Measurements from ENCODE around the gene DHRSX. TPM values are rescaled to one million over a fixed set of nuclear protein-coding genes. Genes with fewer than 3 reads are reported as not detected.

The DHRSX gene
- total and polyA plus RNA-seq, 2 of the 8 experiments (the other 6 are each of a cell fraction or from before 2014, with no cell fraction given) = 35.1 to 43.4 TPM

DNA sequence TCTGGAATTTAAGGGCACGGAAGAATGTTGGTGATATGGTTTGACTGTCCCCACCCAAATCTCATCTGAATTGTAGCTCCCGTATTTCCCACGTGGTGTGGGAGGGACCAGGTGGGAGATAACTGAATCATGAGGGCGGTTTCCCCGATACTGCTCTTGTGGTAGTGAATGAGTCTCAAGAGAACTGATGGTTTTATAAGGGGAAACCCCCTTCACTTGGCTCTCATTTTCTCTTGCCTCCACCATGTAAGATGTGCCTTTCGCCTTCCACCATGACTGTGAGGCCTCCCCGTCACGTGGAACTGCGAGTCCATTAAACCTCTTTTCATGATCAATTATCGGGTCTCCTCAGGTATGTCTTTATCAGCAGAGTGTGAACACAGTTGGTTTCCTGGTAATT, 25.6 kb upstream of the DHRSX start:
- FAIRE-seq = no peak
- H2BK15ac ChIP-seq (ENCODE audit: low read length) = no peak overlapping the region
- no peak for DNase-seq (ENCODE audit: low read depth in 1 of 2, low spot score in 2 of 2)
- no peak overlapping the region for H3K4ac ChIP-seq (replicated peaks; ENCODE audit: insufficient read length, low read depth, low read length)
- H3K79me2 ChIP-seq (ENCODE audit: control insufficient read depth in 1 of 2, insufficient read depth in 2 of 2, low read length in 2 of 2) = no peaks in the 10 kb centered on the region
- no peak overlapping the region for H2BK12ac ChIP-seq (ENCODE audit: low read depth, low read length)
- no peak overlapping the region for H3K4me2 ChIP-seq (ENCODE audit: insufficient read depth in 1 of 2, low read depth in 2 of 2, low read length in 2 of 2)
- peaks cover 0 to 2% (median under 1%) of the 10 kb centered on the region in 4 experiments; a peak in 2 of 7 replicates for H3K4me1 ChIP-seq (replicated peaks in 1 of 4; ENCODE audit: control insufficient read depth in 3 of 4, insufficient read depth in 4 of 4, low read length in 3 of 4)
- H2BK5ac ChIP-seq (ENCODE audit: low read depth, low read length) = no peak overlapping the region
- no peak overlapping the region for H3K14ac ChIP-seq (ENCODE audit: insufficient read length)
- CTCF ChIA-PET (ENCODE audit: partially characterized antibody) = no interaction called here
- H2AFZ ChIP-seq (ENCODE audit: low read length) = no peak overlapping the region
- no peak for TF ChIP-seq TEAD4 (IDR thresholded peaks at IDR 0.05; ENCODE audit: low read depth, low read length)
- TF ChIP-seq EP300 (IDR thresholded peaks at IDR 0.05; ENCODE audit: borderline replicate concordance in 1 of 2, low read depth in 2 of 2, low read length in 2 of 2) = no peak
- POLR2A ChIA-PET (ENCODE audit: partially characterized antibody) = no interaction called here
- H4K20me1 ChIP-seq (replicated peaks in 1 of 2; ENCODE audit: control insufficient read depth in 1 of 2, insufficient read depth in 2 of 2, low read length in 2 of 2) = no peaks in the 10 kb centered on the region
- WGBS, 2 experiments (ENCODE audit: extremely low coverage in 1 of 2, insufficient coverage in 1 of 2, insufficient read length in 1 of 2, insufficient replicate concordance in 2 of 2, low coverage in 1 of 2, low lambda C conversion rate in 2 of 2, missing lambda C conversion rate in 1 of 2) = 85% methylated on average over 10 of the region's 10 CpGs; no CpG with 5 or more reads in 1 of the 2 experiments
- H3K9me3 ChIP-seq (ENCODE audit: insufficient read depth in 2 of 2, low read depth in 1 of 2, low read length in 1 of 2) = no peaks in the 10 kb centered on the region
- H2BK20ac ChIP-seq (ENCODE audit: low read length) = no peak overlapping the region; the same call in 1 of the 2 replicates
- H3K9ac ChIP-seq (replicated peaks in 1 of 4; ENCODE audit: extremely low read depth in 1 of 4, low read depth in 3 of 4, low read length in 3 of 4) = no peak overlapping the region
- no peak overlapping the region for H3K56ac ChIP-seq (replicated peaks; ENCODE audit: insufficient read length, low read depth, low read length)
- H3K23me2 ChIP-seq (ENCODE audit: low read depth, low read length) = no peaks in the 10 kb centered on the region
- H4K5ac ChIP-seq (ENCODE audit: insufficient read length, low read depth, low read length) = no peak overlapping the region
- no peak overlapping the region for H3K27ac ChIP-seq (ENCODE audit: low read depth, low read length)
- no peak overlapping the region for H4K91ac ChIP-seq (replicated peaks; ENCODE audit: insufficient read length, low read length)
- no peak overlapping the region for H2AK5ac ChIP-seq (ENCODE audit: low read depth, low read length)
- H3K36me3 ChIP-seq (ENCODE audit: control insufficient read depth in 2 of 4, insufficient read depth in 4 of 4, low read length in 3 of 4) = no peaks in the 10 kb centered on the region
- no peak overlapping the region for H3K18ac ChIP-seq (ENCODE audit: extremely low read depth, low read length)
- no peaks in the 10 kb centered on the region for H3K79me1 ChIP-seq (ENCODE audit: low read depth, low read length)
- no peak overlapping the region for H3K23ac ChIP-seq (ENCODE audit: insufficient read length)
- H4K8ac ChIP-seq (ENCODE audit: extremely low read depth, insufficient read depth, low read length) = no peak overlapping the region
- H3K27me3 ChIP-seq (replicated peaks in 1 of 4; ENCODE audit: control insufficient read depth in 3 of 4, extremely low read depth in 1 of 4, insufficient read depth in 3 of 4, low read length in 3 of 4) = no peaks in the 10 kb centered on the region
- H3K4me3 ChIP-seq (ENCODE audit: extremely low read depth in 1 of 4, insufficient read depth in 2 of 4, low read depth in 3 of 4, low read length in 4 of 4) = no peak overlapping the region
- no peak overlapping the region for H2BK120ac ChIP-seq (replicated peaks; ENCODE audit: low read depth, low read length)
